Effector CD8-positive, alpha-beta T cell (primary cell): ENCODE data around the gene DHX32.
"Not testable (repeated sequence)": the region's sequence is repeated elsewhere in the genome, so short reads cannot be mapped to it uniquely, and the experiment has no call there.

Source experiments
- DNase-seq: peaks from one replicate; lab custom pipeline; 2025; lab: John Stamatoyannopoulos, UW

DHX32 gene

DNA sequence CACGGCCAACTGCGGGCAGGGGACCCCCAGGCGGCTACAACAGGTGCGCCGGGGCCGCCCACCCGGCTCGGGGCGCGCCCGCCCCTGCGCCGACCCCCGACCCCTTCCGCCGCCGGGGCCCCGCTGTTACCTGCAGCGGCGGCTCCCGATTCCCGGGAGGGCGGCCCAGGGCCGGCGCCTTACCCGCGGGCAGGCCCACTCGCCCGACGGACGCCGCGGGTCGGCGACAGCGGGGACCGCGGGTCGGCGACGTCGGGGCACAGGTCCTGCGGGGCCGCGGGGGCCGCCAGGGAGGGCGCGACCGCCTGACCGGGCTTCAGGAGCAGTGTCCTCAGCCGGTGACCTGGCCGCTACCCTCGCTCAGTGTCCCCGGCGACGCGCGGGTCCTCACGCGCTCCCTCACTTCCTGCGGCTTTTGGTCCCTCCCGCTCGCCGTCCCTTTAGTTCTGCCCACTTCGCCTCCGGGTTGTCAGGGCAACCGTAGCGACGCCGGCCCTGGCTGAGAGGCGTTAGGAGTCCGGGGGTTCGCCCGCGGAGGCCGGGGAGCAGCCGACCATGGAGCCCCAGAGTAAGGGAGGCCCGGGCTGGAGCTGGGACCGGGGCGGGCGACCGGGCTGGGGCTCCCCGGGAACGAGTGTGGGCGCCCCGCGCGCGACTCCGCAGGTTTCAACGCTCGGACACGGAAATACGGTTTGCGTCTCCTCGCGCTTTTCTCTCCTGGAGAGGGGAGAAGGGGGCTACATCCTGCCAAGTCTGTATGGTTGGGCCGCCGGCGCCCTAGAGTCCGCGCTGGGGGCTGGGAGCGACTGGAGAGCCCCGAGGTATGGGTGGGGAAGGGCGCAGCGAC lies 15.2 kb upstream of the DHX32 start, which contains the start of gene FANK1:
Gene FANK1, plus strand, starts transcription at position 477 of the 847 bp plus-strand sequence. Its CDS starts 79 bp downstream, at position 556.
- peak; percentile 55 for DNase-seq

- DNase-seq, result peak; percentile 15
Observed at GRCh38 chr10:125895130-125896087, 14.3 kb upstream of the DHX32 start.

- not testable (repeated sequence) for DNase-seq
Observed at GRCh38 chr10:125894176-125894575, 13.1 kb upstream of the DHX32 start.

- DNase-seq, result not testable (repeated sequence)
Observed at GRCh38 chr10:125892402-125892801, 11.3 kb upstream of the DHX32 start.

- DNase-seq, result not testable (repeated sequence)
Observed at GRCh38 chr10:125889441-125889840, 8.3 kb upstream of the DHX32 start.

DNA sequence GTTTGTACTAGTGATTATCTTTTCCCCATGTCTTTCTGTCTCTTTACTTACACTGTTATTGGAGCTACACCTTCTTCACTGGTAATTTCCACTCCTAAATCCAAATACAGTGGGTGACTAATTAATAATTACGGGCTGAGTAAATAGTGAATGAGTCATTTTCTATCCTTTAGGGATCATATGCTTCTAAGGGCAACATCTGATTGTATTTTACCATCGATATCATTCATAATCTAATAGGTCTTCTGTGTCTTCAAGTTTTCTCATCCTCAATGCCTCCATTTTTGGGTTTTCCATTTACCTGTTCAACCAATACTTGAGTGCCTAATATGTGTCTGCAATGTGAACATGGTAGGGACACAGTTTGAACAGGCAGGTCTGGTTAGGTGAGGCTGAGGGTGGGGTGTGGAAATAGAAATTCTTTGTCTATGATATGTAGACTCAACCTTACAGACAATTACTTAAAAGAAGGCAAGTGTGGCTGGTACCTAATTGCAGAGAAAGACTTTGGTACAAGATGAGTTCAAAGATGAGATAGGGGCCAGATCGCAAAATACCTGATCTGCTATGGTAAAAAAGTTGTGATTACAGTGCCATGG lies 5.9 kb upstream of the DHX32 start:
- DNase-seq, result no peak

- DNase-seq, result no peak
Observed at GRCh38 chr10:125883211-125883610, 2.1 kb upstream of the DHX32 start.

DNA sequence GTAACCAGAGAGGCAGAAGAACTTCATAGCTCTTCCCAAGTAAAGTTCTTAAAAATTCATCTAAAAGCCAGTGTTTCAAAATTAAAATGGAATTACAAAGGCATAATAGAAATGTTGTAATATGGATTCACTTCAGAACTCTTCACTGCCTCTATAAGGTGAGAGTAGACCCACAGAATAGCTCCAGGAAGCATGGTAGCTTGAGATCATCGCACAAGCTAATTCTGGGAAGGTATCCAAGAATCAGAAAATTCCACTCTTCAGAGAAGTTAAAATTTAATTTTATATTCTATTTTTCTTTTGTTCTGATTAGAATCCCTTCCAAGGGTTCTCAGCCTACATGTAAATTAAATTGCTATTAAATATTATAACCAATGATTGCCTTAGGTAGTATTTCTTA lies 1.5 kb upstream of the DHX32 start:
- no peak for DNase-seq

GRCh38 chr10:125880719-125881118 lies 373 bp downstream of the DHX32 start:
- DNase-seq, result no peak

- DNase-seq, result no peak
Observed at GRCh38 chr10:125878957-125879835, 1.9 kb downstream of the DHX32 start.

DNA sequence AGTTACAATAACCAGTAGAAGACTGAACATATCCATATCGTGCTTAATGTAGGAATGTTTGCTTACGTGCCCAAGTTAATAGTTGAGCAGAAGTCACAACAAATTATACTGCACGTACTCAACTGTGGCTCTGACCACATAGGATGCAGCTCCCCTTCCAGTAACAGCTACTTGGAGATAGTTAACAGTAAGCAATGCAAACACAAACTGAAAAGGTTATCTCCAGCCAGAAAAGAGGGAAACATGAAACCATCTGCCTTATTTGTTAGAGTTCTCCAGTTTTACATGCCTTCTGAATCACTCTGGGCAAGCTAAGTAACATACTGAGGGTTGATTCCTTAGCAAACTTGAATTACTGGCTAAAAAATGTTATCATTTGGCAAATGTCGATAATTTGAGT lies 9.8 kb downstream of the DHX32 start:
- DNase-seq, result no peak

GRCh38 chr10:125868372-125868975 lies 12.6 kb downstream of the DHX32 start:
- no peak for DNase-seq

GRCh38 chr10:125866421-125867029 lies 14.6 kb downstream of the DHX32 start:
- DNase-seq, result no peak

DNA sequence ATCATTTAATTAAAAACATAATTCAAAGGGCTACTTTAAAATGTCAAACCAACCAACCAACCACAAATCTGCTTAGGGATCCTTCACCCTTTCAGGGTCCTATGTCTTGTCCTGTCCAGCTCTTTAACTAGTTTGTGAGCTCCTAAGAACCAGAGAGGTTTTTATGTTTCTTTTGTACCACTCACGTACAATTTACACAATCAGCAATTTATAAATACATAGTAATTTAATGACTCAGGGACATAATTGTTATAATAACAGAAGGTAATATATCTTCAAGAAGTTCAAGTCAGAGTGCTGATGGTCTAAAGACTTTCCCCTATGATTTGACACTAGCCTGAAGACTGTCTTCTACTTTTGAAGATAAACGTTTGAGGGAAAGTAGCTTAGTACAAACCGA lies 16.0 kb downstream of the DHX32 start:
- no peak for DNase-seq

DNA sequence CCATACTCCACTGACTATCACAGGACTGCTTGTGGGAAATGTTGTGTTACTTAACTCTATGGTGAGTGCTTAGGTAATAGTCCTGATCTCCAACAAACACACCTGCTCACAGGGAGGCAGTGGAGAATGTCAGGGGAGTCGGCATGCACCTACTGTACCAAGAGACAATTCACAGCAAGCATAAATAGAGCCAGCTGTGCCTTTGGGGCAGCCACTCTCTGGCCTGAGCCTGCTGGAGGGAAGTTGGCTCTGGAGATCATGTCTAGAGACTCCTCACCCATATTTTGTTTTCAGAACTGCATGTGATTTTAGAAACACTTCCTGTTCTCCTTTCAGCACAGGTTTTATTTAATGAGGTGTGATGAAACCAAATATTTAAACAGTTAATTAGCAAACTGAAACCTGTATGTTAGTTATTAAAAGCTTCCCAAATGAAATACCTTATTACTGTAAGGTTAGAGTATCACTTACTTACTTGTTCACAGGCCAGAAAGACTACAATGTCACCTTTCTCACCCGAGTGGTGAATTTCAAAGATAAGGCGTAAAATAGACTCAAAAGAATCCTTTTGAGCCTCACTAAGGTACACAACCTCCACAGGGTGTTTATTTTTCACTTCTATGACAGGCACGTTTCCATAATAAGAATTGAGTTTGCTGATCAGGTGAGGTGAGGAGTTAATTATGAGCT lies 21.8 kb downstream of the DHX32 start:
- DNase-seq, result no peak

DNA sequence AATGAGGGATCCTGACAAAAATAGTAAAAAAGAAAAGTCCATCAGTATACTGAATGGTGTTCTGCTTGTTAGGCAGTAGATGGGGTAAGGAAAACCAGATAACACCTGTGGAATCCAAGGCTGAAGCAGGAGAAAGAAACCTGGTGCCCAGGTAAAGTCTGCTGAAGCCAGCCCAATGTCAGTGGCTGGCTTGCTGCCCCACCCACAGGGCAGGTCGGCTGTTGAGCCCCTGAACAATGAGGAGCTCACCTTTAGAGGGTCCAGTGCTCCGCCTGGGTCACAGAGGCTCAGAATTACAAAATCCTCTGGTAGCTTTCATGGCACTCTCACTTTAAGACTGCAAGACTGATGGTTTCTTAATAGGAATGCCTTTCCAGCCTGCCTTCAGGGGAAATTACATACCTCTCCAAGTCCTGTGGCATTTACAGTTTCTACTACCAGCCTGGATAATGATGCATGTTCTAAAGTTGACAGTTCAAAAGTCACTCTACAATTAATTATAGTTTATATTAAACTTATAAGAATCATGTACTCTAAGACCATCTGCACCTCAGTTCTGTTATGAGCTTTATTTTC lies 23.8 kb downstream of the DHX32 start:
- DNase-seq, result no peak

DNA sequence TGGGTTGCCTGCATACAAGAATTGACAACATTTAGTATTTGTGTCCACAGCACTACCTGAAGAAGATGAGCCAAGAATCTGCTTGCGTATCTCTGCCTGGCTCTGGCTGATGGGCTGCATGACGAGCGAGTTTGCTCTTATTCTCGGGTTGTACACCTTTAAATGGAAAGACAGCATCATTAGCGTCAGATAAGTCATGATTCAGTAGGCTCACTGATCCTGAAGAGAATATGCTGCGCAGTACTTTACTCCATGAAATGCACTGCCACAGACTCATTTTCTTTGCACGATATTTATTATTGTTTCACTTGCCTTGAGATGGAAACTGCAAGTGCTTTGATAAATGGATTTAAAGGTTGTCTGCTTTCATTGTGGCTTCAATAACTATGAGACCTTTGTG lies 28.6 kb downstream of the DHX32 start:
- DNase-seq, result no peak

- no peak for DNase-seq
Observed at GRCh38 chr10:125850766-125851731, 30.0 kb downstream of the DHX32 start.
